Omental fat pad (tissue), 4 donors: Measurements from ENCODE around the gene MRPL34. TPM values are rescaled to one million over a fixed set of nuclear protein-coding genes. Genes with fewer than 3 reads are reported as not detected.

ENCODE experiments used
- ATAC-seq: fragments of 150-250 bp; one replicate; pipeline ENCODE4 v1.9.1; 2016; ENCODE audit warnings: mild to moderate bottlenecking, moderate library complexity; ENCODE audit not compliant: low FRiP score
- DNase-seq: peaks from one replicate; pipeline ENCODE4 v3.0.0-alpha.2; 2019; ENCODE audit warnings: low spot score
- CTCF ChIP-seq, 3 donors: fragments of 450-650 bp; IDR thresholded peaks; one replicate each; pipeline ENCODE4 v1.5.1; 2016 to 2017; ENCODE audit warnings: antibody characterized with exemption in 3 of 3, mild to moderate bottlenecking in 3 of 3, moderate library complexity in 2 of 3
- total RNA-seq, 4 donors: library from RNA; depleted of rRNA; stranded (reverse); fragments of >200 nt; gene quantifications; one replicate each; pipeline ENCODE4 v1.1.0, GENCODE V29; 2016

The MRPL34 gene
- total RNA-seq, 4 donors from 2014 or later = 87.9 to 134 (median 119) TPM

GRCh38 chr19:17311455-17312188 lies 6.0 kb downstream of the MRPL34 start:
- DNase-seq (no peak), ATAC-seq (no peak)
- TF ChIP-seq CTCF (IDR thresholded peaks at IDR 0.05) = no peak

- no peak for TF ChIP-seq CTCF (IDR thresholded peaks at IDR 0.05)
- no peak for ATAC-seq
- DNase-seq = no peak
Measured at GRCh38 chr19:17312189-17313113, 6.8 kb downstream of the MRPL34 start.

- no peak for DNase-seq
- no peak for ATAC-seq
- TF ChIP-seq CTCF (IDR thresholded peaks at IDR 0.05) = no peak
Measured at GRCh38 chr19:17314007-17314593, 8.4 kb downstream of the MRPL34 start.

DNA sequence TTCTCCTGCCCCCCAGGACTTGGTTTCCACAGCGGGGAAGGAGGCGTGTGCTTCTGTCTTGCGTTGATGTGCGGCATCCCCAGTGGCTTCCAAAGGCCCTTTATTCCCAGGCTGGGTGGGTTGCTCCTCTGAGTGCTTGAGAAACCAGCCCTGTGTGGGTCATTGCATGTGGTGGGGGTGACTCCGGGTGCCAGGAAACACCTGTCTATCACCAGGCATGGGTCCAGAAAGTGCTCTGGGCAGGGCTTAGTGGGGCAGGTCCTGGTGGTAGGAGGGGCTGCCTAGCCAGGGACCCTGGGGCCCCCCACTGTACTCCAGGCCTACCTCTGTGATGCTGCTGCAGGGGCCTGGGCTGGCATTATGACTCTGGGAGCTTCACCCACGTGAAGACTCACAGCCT lies 13.3 kb downstream of the MRPL34 start:
- TF ChIP-seq CTCF (IDR thresholded peaks at IDR 0.05) = no peak
- no peak for ATAC-seq
- DNase-seq = no peak

DNA sequence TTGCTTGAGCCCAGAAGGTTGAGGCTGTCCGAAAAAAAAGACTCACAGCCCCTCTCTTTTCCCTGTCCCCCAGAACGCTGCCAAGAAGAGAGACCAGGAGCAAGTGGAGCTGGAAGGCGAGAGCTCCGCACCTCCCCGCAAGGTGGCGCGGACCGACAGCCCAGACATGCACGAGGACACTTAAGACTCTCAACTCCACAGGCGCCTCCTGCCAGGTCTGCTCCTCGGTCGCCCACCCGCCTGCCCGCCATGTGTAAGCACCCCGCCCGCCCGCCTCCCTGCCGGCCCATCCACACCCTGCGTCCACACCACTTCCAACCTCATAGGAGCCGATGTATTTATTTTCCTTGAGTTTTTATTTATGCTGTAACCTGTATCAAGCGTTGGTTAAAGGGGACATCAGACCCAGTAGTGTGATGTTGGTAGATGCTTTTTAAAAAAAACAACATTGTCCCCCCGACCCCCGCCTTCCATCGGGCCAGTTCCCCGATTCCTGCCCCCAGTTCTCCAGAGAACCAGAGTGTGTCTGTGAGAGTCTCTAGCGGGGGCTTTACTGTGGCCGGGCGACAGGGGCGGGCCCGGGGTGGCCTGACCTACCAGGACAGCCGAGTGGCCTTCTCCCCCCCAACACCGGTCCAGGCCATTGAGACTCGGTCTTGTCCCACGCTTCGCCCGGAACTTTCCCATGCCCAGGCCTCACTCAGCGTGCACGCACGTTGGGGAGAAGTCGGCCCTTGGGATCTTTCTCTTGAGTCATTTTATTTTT lies 14.0 kb downstream of the MRPL34 start:
- ATAC-seq (no peak), DNase-seq (no peak)
- TF ChIP-seq CTCF (IDR thresholded peaks at IDR 0.05) = no peak

GRCh38 chr19:17320435-17320834 lies 14.8 kb downstream of the MRPL34 start:
- DNase-seq (no peak), ATAC-seq (no peak)
- TF ChIP-seq CTCF (IDR thresholded peaks at IDR 0.05) = no peak
